HFFc6 (cell line): ENCODE data around the gene WASHC4. TPM values are rescaled to one million over a fixed set of nuclear protein-coding genes. Genes with fewer than 3 reads are reported as not detected.

Experiments
- DNase-seq: peaks from one replicate; pipeline ENCODE4 v3.0.0-alpha.2; 2018
- H3K27ac Mint-ChIP-seq: 2 replicates; pipeline ENCODE4 v1.8.0; 2020; ENCODE audit warnings: mild to moderate bottlenecking, mixed read lengths
- H3K27me3 Mint-ChIP-seq: 2 replicates; pipeline ENCODE4 v1.8.0; 2021; ENCODE audit warnings: mild to moderate bottlenecking, moderate library complexity, mixed read lengths; ENCODE audit not compliant: insufficient read depth
- H3K36me3 Mint-ChIP-seq: 2 replicates; pipeline ENCODE4 v1.8.0; 2021; ENCODE audit warnings: low read depth, mixed read lengths
- H3K4me1 Mint-ChIP-seq: 2 replicates; pipeline ENCODE4 v1.8.0; 2020; ENCODE audit warnings: low read depth, mixed read lengths
- H3K4me3 Mint-ChIP-seq: 2 replicates; pipeline ENCODE4 v1.8.0; 2020; ENCODE audit warnings: mild to moderate bottlenecking, moderate library complexity, mixed read lengths
- H3K9me3 Mint-ChIP-seq: 2 replicates; pipeline ENCODE4 v1.8.0; 2020; ENCODE audit warnings: mild to moderate bottlenecking, mixed read lengths
- CTCF ChIP-seq: fragments of 200-600 bp; sonication (generic); IDR thresholded peaks from 2 replicates; pipeline ENCODE4 v1.5.0; 2021; ENCODE audit warnings: antibody characterized with exemption, mild to moderate bottlenecking
- total RNA-seq, 6 experiments: library from RNA; stranded (reverse); fragmentation: NEBNext Ultra II Directional; extraction: Animal tissue kit (Norgen Biotek cat#: 25700); gene quantifications; 2 replicates in 1 of 6; 3 replicates in 5 of 6; pipeline ENCODE4 v1.2.3, GENCODE V29; 2021

The WASHC4 gene
- total RNA-seq, 6 experiments from 2014 or later: 41.6 to 47.3 (median 44.1) TPM

GRCh38 chr12:105189293-105189692 is 81.8 kb downstream of the WASHC4 start:
- no peak for DNase-seq
- TF ChIP-seq CTCF: no peak
- Mint-ChIP-seq H3K27ac (peak overlapping the region; percentile 62), H3K4me1 (peaks cover 19% of the 10 kb centered on the region), H3K36me3 (peaks cover 76% of the 10 kb centered on the region), H3K9me3 (peaks cover 3% of the 10 kb centered on the region; the same call in 1 of the 2 replicates), H3K27me3 (peaks cover 17% of the 10 kb centered on the region), H3K4me3 (no peak overlapping the region)

DNA sequence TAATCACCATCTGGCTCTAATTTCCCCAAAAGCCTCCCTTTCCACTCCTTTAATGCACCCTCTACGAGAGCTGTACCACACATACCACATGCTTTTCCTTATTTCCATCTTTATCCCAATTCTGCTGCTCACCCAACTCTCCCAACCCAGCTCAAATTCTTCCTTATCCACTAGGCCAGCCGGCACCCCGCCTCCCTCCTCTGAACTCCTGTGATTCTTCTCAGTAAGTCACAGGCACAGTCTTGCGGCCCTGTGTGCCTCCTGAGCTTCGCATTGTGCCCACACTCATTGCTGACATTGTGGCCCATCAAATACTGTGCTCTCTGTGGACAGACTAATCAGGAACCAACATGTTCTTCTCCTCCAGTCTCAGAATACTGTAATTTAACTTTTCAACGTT is 83.0 kb downstream of the WASHC4 start:
- Mint-ChIP-seq H3K9me3 (no peaks in the 10 kb centered on the region), H3K4me1 (peaks cover 19% of the 10 kb centered on the region), H3K27me3 (peaks cover 12% of the 10 kb centered on the region), H3K27ac (peak overlapping the region; percentile 61), H3K36me3 (peaks cover 68% of the 10 kb centered on the region), H3K4me3 (no peak overlapping the region)
- no peak for DNase-seq
- TF ChIP-seq CTCF: no peak

DNA sequence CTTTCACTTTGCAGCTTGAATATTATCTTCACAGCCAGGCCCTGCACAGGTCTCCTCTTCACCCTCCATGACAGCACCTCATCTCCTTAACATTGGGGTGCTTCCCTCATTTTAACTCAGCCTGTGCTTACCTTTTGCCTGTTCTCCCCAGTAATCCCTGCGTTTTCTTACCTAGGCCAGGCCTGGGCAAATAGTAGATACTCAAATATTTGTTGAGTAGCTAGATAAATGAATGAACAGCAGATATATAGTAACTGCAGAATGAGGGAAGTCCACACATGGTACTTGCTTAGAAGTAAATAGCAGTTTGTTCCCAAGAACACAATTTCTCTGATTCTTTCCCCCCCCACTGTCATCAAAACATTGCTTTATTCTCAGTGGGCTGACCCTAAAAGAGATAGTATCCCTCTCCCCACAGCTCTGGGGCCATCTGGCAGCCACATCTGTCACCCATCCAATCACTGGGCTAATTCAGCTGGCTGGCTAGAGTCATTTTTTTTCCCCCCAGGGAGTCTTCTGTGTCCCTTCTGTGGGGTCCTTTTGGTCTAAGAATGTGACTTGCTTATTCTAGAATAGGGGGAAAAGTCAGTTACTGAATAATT is 85.2 kb downstream of the WASHC4 start:
- TF ChIP-seq CTCF: no peak
- Mint-ChIP-seq H3K27me3 (peaks cover 14% of the 10 kb centered on the region), H3K4me3 (no peak overlapping the region), H3K4me1 (peaks cover 19% of the 10 kb centered on the region), H3K9me3 (no peaks in the 10 kb centered on the region), H3K27ac (peak overlapping the region; percentile 24; the same call in 1 of the 2 replicates), H3K36me3 (peaks cover 69% of the 10 kb centered on the region)
- no peak for DNase-seq

DNA sequence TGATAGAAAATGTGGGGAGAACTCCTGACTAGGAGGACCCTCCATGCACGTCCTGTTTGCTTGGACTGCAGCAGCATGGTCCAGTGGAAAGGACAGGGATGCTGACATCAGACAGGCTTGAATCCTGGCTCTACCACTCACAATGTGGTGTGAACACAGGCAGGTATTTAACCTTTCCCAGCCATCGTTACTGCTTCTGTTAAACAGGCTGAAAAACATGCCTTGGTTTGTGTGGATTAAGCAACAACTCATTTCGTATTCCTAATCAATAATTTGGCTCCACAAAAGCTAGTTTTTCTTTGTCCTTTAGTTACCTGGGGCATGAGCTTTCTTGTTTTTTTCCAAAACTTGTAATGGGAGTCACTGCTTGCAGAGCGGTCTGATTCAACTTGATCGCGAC is 87.4 kb downstream of the WASHC4 start:
- Mint-ChIP-seq H3K27ac (peak overlapping the region; percentile 40; the same call in 1 of the 2 replicates), H3K4me3 (no peak overlapping the region), H3K27me3 (peaks cover 12% of the 10 kb centered on the region), H3K4me1 (peaks cover 32% of the 10 kb centered on the region), H3K9me3 (no peaks in the 10 kb centered on the region), H3K36me3 (peaks cover 64% of the 10 kb centered on the region)
- no peak for DNase-seq
- no peak for TF ChIP-seq CTCF

DNA sequence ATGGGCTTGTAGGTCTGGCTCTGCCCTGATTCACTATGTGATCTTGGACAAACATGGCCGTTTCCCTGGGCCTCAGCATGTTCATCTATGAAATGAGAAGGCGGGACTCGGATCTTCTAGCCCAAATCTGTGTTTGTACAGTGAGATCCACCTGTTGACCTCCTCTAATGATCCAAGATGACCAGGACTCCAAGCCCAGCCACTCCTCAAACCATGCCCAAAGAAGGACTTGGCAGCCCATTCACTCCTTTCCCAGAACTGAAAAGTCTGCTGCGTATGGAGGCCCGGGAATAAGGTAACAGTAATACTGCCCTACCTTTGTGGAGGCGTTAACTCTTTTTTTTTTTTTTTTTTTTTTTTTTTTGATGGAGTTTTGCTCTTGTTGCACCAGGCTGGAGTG is 88.6 kb downstream of the WASHC4 start:
- peaks cover 8% of the 10 kb centered on the region for H3K27me3 Mint-ChIP-seq
- peaks cover 34% of the 10 kb centered on the region for H3K4me1 Mint-ChIP-seq
- peaks cover 66% of the 10 kb centered on the region for H3K36me3 Mint-ChIP-seq
- DNase-seq: no peak
- no peak overlapping the region for H3K27ac Mint-ChIP-seq
- no peaks in the 10 kb centered on the region for H3K9me3 Mint-ChIP-seq
- TF ChIP-seq CTCF: no peak
- no peak overlapping the region for H3K4me3 Mint-ChIP-seq

DNA sequence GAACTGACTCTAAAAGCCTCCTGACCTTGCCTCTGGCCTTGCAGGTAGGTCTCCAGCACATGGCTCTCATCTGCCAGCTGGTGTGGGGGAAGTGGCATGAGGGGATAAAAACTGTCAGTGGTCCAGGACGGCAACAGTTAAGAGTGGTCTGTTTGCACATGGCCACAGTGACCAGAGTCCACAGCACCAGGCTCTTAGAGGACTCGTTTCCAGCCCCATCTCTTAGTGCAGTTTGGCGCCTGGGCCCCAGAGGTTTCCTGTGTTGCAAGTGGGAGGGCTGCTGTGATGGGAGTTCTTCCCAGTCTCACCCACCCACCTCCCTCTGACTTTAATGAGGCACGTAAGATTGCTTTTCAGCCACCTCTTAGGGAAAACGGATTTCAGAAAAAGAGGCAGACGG is 91.4 kb downstream of the WASHC4 start:
- no peak for TF ChIP-seq CTCF
- Mint-ChIP-seq H3K27ac (peak overlapping the region; percentile 62), H3K27me3 (peaks cover 8% of the 10 kb centered on the region), H3K9me3 (no peaks in the 10 kb centered on the region), H3K4me3 (no peak overlapping the region), H3K4me1 (peaks cover 41% of the 10 kb centered on the region), H3K36me3 (peaks cover 62% of the 10 kb centered on the region)
- no peak for DNase-seq
